CD14-positive monocyte (primary cell): ENCODE measurements around the gene PTGS1. TPM values are rescaled to one million over a fixed set of nuclear protein-coding genes. Genes with fewer than 3 reads are reported as not detected.

Experiments used
- DNase-seq, 3 donors: peaks; one replicate each; pipeline ENCODE4 v3.0.0-alpha.2; 2011 to 2022
- H2AFZ ChIP-seq: 2 replicates; pipeline ENCODE4 v1.6.0; 2012; ENCODE audit warnings: mild to moderate bottlenecking, low read depth, low read length, inconsistent platforms; ENCODE audit not compliant: insufficient read depth, poor library complexity, severe bottlenecking
- H3K27ac ChIP-seq, 2 donors: 1 replicate in 1 of 2; 2 replicates in 1 of 2; pipeline ENCODE4 v1.5.1; 2012 to 2013; ENCODE audit warnings: low read length in 2 of 2, control low read depth in 1 of 2, inconsistent platforms in 1 of 2, low read depth in 1 of 2, mild to moderate bottlenecking in 1 of 2
- H3K27me3 ChIP-seq, 2 donors: one replicate each; pipeline versions ENCODE4 v1.6.0 to v1.6.1; 2011 to 2013; ENCODE audit warnings: low read length in 2 of 2; ENCODE audit not compliant: control insufficient read depth in 2 of 2, insufficient read depth in 2 of 2
- H3K36me3 ChIP-seq, 2 donors: replicated peaks in 1 of 2; 1 replicate in 1 of 2; 2 replicates in 1 of 2; pipeline versions ENCODE4 v1.5.1 to v1.6.1; 2012 to 2013; ENCODE audit warnings: low read length in 2 of 2, control low read depth in 1 of 2, inconsistent platforms in 1 of 2, mild to moderate bottlenecking in 1 of 2; ENCODE audit not compliant: insufficient read depth in 2 of 2, control insufficient read depth in 1 of 2
- H3K4me1 ChIP-seq, 2 donors: 1 replicate in 1 of 2; 2 replicates in 1 of 2; pipeline versions ENCODE4 v1.5.1 to v1.6.1; 2012 to 2013; ENCODE audit warnings: low read length in 2 of 2, control low read depth in 1 of 2, inconsistent platforms in 1 of 2, mild to moderate bottlenecking in 1 of 2, moderate library complexity in 1 of 2; ENCODE audit not compliant: insufficient read depth in 2 of 2, control insufficient read depth in 1 of 2
- H3K4me2 ChIP-seq: replicated peaks from 2 replicates; pipeline ENCODE3; 2012; ENCODE audit warnings: low read length, moderate library complexity, mild to moderate bottlenecking; ENCODE audit not compliant: poor library complexity, severe bottlenecking; ENCODE audit errors: extremely low read depth
- H3K4me3 ChIP-seq, 3 experiments: fragments of 200-600 bp in 1 of 3; sonication (generic) in 1 of 3; replicated peaks in 1 of 3; 1 replicate in 2 of 3; 2 replicates in 1 of 3; pipeline ENCODE4 v1.5.1; 2011 to 2013; ENCODE audit warnings: low read length in 3 of 3, mild to moderate bottlenecking in 3 of 3, control low read depth in 2 of 3, low read depth in 2 of 3, inconsistent platforms in 1 of 3, moderate library complexity in 1 of 3
- H3K79me2 ChIP-seq: 2 replicates; pipeline ENCODE4 v1.6.0; 2012; ENCODE audit warnings: mild to moderate bottlenecking, control low read depth, inconsistent platforms, low read length, moderate library complexity; ENCODE audit not compliant: insufficient read depth
- H3K9ac ChIP-seq: 2 replicates; pipeline ENCODE4 v1.6.0; 2017; ENCODE audit warnings: low read length, mild to moderate bottlenecking; ENCODE audit not compliant: insufficient read depth, poor library complexity, severe bottlenecking
- H3K9me3 ChIP-seq, 2 donors: replicated peaks in 1 of 2; 1 replicate in 1 of 2; 2 replicates in 1 of 2; pipeline versions ENCODE4 v1.5.1 to v1.6.1; 2012 to 2013; ENCODE audit warnings: low read length in 2 of 2, control low read depth in 1 of 2; ENCODE audit not compliant: control insufficient read depth in 1 of 2, insufficient read depth in 1 of 2
- H4K20me1 ChIP-seq: 2 replicates; pipeline ENCODE4 v1.6.0; 2012; ENCODE audit warnings: mild to moderate bottlenecking, low read length, control low read depth, moderate library complexity; ENCODE audit not compliant: insufficient read depth
- H3K27ac Mint-ChIP-seq, 7 donors: one replicate each; pipeline ENCODE4 v1.8.0; 2020; ENCODE audit warnings: mild to moderate bottlenecking in 7 of 7, mixed read lengths in 7 of 7, moderate library complexity in 6 of 7, inconsistent platforms in 2 of 7
- H3K27me3 Mint-ChIP-seq, 3 donors: one replicate each; pipeline ENCODE4 v1.8.0; 2021 to 2022; ENCODE audit warnings: low read depth in 3 of 3, mild to moderate bottlenecking in 3 of 3, mixed read lengths in 3 of 3, moderate library complexity in 3 of 3, inconsistent platforms in 1 of 3
- H3K36me3 Mint-ChIP-seq, 2 donors: one replicate each; pipeline ENCODE4 v1.8.0; 2020; ENCODE audit warnings: mixed read lengths in 2 of 2, inconsistent platforms in 1 of 2, mild to moderate bottlenecking in 1 of 2
- H3K4me1 Mint-ChIP-seq: one replicate; pipeline ENCODE4 v1.8.0; 2020; ENCODE audit warnings: mild to moderate bottlenecking, mixed read lengths
- H3K4me3 Mint-ChIP-seq, 2 donors: one replicate each; pipeline ENCODE4 v1.8.0; 2020; ENCODE audit warnings: mild to moderate bottlenecking in 2 of 2, mixed read lengths in 2 of 2, moderate library complexity in 1 of 2
- H3K9me3 Mint-ChIP-seq, 7 donors: one replicate each; pipeline ENCODE4 v1.8.0; 2020 to 2022; ENCODE audit warnings: mixed read lengths in 7 of 7, mild to moderate bottlenecking in 6 of 7, moderate library complexity in 6 of 7, inconsistent platforms in 2 of 7
- WGBS: methylation state at CpG from one replicate; pipeline ENCODE4 v1.1.5; 2013; ENCODE audit warnings: missing lambda C conversion rate; ENCODE audit not compliant: insufficient coverage; 5-methylcytosine and 5-hydroxymethylcytosine counted together
- intact Hi-C, 2 donors: fragments of 100-400 bp; cut with micrococcal nuclease; formaldehyde crosslinking; loops; one replicate each; pipeline versions ENCODE4 v1.15.0 to v1.15.1; 2023
- polyA plus RNA-seq, 3 donors: library from polyadenylated mRNA; depleted of rRNA in 1 of 3; unstranded in 2 of 3; stranded (reverse) in 1 of 3; fragments of 300-500 nt in 2 of 3; fragments of >200 nt in 1 of 3; fragmentation: Illumina TruSeq in 2 of 3; gene quantifications; 1 replicate in 2 of 3; 2 replicates in 1 of 3; pipeline ENCODE4 v1.2.3, GENCODE V29; 2012 to 2021
- TF ChIP-seq, protein P1 (sequence below): fragments of 200-600 bp; IDR thresholded peaks from one replicate; pipeline ENCODE4 v1.8.0; 2022; ENCODE audit warnings: antibody characterized with exemption, mild to moderate bottlenecking

Gene PTGS1
- polyA plus RNA-seq, 3 donors, result 17.9 to 27.8 (median 20.5) TPM

DNA sequence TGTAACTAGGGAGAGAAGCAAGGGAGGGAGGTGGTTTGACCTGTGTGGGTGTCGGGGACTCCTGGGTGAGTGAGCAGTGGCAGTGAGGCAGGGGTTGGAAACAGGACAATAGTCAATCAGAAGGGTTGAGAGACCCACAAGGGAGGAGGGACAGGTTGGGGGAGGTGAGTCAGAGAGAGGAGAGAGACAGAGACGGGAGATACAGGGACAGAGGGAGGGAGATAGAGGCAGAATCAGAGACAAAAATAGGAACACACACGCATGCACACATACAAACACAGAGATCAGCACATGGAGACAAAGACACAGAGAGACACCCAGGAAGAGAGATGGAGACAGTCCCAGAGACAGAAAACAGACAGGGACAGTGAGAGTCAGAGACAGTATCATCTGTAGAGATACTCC is 39.3 kb upstream of the PTGS1 start:
- H3K27ac Mint-ChIP-seq, result no peak overlapping the region
- H3K36me3 ChIP-seq, result peaks cover 2 to 24% of the 10 kb centered on the region in 2 donors
- DNase-seq, result no peak
- no peaks in the 10 kb centered on the region for H3K27me3 ChIP-seq
- H3K4me2 ChIP-seq, result no peak overlapping the region
- intact Hi-C loops, result no loop called here
- no peak overlapping the region for H3K4me3 ChIP-seq
- H3K9me3 Mint-ChIP-seq, result no peaks in the 10 kb centered on the region
- no peak overlapping the region for H2AFZ ChIP-seq
- WGBS, result 100% methylated on average over 1 of the region's 3 CpGs
- no peaks in the 10 kb centered on the region for H3K9me3 ChIP-seq
- peaks cover 0 to 5% (median 0%) of the 10 kb centered on the region in 3 donors for H3K27me3 Mint-ChIP-seq
- H3K4me3 Mint-ChIP-seq, result no peak overlapping the region
- H3K9ac ChIP-seq, result no peak overlapping the region
- peaks cover 4% of the 10 kb centered on the region for H3K4me1 Mint-ChIP-seq
- no peaks in the 10 kb centered on the region for H3K4me1 ChIP-seq
- peaks cover 15 to 22% of the 10 kb centered on the region in 2 donors for H3K36me3 Mint-ChIP-seq
- TF ChIP-seq, protein P1, sequence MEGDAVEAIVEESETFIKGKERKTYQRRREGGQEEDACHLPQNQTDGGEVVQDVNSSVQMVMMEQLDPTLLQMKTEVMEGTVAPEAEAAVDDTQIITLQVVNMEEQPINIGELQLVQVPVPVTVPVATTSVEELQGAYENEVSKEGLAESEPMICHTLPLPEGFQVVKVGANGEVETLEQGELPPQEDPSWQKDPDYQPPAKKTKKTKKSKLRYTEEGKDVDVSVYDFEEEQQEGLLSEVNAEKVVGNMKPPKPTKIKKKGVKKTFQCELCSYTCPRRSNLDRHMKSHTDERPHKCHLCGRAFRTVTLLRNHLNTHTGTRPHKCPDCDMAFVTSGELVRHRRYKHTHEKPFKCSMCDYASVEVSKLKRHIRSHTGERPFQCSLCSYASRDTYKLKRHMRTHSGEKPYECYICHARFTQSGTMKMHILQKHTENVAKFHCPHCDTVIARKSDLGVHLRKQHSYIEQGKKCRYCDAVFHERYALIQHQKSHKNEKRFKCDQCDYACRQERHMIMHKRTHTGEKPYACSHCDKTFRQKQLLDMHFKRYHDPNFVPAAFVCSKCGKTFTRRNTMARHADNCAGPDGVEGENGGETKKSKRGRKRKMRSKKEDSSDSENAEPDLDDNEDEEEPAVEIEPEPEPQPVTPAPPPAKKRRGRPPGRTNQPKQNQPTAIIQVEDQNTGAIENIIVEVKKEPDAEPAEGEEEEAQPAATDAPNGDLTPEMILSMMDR, result no peak
- H3K27ac ChIP-seq, result no peak overlapping the region
- H4K20me1 ChIP-seq, result no peaks in the 10 kb centered on the region
- no peaks in the 10 kb centered on the region for H3K79me2 ChIP-seq

DNA sequence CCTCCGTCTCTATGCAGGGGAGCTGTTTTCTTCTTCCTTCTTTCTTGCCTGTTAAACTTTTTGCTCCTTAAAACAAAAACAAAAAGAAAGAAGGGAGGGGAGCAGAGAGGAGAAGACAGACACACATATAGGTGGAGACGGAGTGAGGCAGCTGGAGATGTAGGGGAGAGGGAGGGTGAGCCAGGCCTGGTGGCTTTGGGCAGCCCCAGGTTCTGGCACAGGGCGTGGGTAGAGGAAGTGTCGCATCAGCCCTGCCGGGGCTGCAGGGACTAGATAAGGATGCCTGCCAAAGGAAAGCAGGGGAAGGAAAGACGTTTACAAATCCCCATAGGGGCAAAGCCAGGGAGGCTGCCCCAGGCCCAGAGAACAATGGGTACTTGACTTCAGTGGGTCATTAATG is 38.7 kb upstream of the PTGS1 start:
- TF ChIP-seq, protein P1, result no peak
- no peak overlapping the region for H3K4me3 Mint-ChIP-seq

More for the DNA sequence above, 38.7 kb upstream of the PTGS1 start:
- Histone ChIP-seq H3K36me3 (peaks cover 2 to 18% of the 10 kb centered on the region in 2 donors), H3K79me2 (no peaks in the 10 kb centered on the region), H3K27ac (no peak overlapping the region), H4K20me1 (no peaks in the 10 kb centered on the region), H2AFZ (no peak overlapping the region), H3K9me3 (no peaks in the 10 kb centered on the region), H3K4me2 (no peak overlapping the region), H3K4me3 (no peak overlapping the region), H3K4me1 (no peaks in the 10 kb centered on the region), H3K27me3 (no peaks in the 10 kb centered on the region), H3K9ac (no peak overlapping the region)
- Mint-ChIP-seq H3K36me3 (peaks cover 11 to 17% of the 10 kb centered on the region in 2 donors), H3K4me1 (peaks cover 4% of the 10 kb centered on the region), H3K9me3 (no peaks in the 10 kb centered on the region), H3K27me3 (peaks cover 0 to 5% (median 0%) of the 10 kb centered on the region in 3 donors), H3K27ac (no peak overlapping the region)
- 0% methylated on average over 4 of the region's 6 CpGs for WGBS
- no peak for DNase-seq
- intact Hi-C loops, result no loop called here
